Nephron (organoid): Measurements from ENCODE around the gene ZNF512.

Experiments
- H3K27ac Mint-ChIP-seq, 3 experiments: 2 replicates each; pipeline ENCODE4 v1.8.0; 2020; ENCODE audit warnings: mixed read lengths in 3 of 3, mild to moderate bottlenecking in 2 of 3, moderate library complexity in 1 of 3
- H3K27me3 Mint-ChIP-seq: 2 replicates; pipeline ENCODE4 v1.8.0; 2021; ENCODE audit warnings: low read depth, mild to moderate bottlenecking, moderate library complexity, mixed read lengths
- H3K36me3 Mint-ChIP-seq: 2 replicates; pipeline ENCODE4 v1.8.0; 2020; ENCODE audit warnings: low read depth, mixed read lengths
- H3K4me1 Mint-ChIP-seq: 2 replicates; pipeline ENCODE4 v1.8.0; 2020; ENCODE audit warnings: mixed read lengths
- H3K4me3 Mint-ChIP-seq, 3 experiments: 2 replicates each; pipeline ENCODE4 v1.8.0; 2020; ENCODE audit warnings: mild to moderate bottlenecking in 3 of 3, mixed read lengths in 3 of 3, moderate library complexity in 2 of 3
- H3K9me3 Mint-ChIP-seq: 2 replicates; pipeline ENCODE4 v1.8.0; 2020; ENCODE audit warnings: mixed read lengths
- TF ChIP-seq, protein P1 (sequence below), 3 experiments: fragments of 200-600 bp; sonication (generic); IDR thresholded peaks; one replicate each; pipeline ENCODE4 v1.5.0; 2021; ENCODE audit warnings: antibody characterized with exemption in 3 of 3; ENCODE audit not compliant: unreplicated experiment in 3 of 3

The ZNF512 gene

DNA sequence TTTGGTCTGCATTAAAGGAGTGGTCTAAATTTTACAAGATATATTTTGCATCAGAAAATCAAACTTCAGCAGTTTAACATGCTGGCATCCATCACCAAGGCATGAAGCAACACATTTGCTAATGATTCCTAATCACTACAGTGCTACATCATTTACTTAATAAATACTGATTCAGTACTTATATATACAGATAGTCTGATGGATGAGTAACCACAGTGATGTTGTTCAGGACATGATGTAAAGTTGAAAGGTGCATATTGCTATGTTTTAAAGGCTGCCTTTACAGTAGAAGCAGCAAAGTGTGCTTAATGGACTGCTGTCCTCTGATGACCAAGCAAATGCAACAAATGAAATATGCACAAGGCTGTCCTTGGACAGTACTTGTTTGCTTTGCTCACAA lies 69.5 kb downstream of the ZNF512 start:
- Mint-ChIP-seq H3K27me3 (no peaks in the 10 kb centered on the region), H3K4me1 (no peaks in the 10 kb centered on the region), H3K4me3 (no peak overlapping the region), H3K36me3 (peaks cover 72% of the 10 kb centered on the region), H3K9me3 (no peaks in the 10 kb centered on the region), H3K27ac (no peak overlapping the region)
- TF ChIP-seq, protein P1, sequence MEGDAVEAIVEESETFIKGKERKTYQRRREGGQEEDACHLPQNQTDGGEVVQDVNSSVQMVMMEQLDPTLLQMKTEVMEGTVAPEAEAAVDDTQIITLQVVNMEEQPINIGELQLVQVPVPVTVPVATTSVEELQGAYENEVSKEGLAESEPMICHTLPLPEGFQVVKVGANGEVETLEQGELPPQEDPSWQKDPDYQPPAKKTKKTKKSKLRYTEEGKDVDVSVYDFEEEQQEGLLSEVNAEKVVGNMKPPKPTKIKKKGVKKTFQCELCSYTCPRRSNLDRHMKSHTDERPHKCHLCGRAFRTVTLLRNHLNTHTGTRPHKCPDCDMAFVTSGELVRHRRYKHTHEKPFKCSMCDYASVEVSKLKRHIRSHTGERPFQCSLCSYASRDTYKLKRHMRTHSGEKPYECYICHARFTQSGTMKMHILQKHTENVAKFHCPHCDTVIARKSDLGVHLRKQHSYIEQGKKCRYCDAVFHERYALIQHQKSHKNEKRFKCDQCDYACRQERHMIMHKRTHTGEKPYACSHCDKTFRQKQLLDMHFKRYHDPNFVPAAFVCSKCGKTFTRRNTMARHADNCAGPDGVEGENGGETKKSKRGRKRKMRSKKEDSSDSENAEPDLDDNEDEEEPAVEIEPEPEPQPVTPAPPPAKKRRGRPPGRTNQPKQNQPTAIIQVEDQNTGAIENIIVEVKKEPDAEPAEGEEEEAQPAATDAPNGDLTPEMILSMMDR (IDR thresholded peaks at IDR 0.05; ENCODE audit: unreplicated experiment in 3 of 3): no peak

DNA sequence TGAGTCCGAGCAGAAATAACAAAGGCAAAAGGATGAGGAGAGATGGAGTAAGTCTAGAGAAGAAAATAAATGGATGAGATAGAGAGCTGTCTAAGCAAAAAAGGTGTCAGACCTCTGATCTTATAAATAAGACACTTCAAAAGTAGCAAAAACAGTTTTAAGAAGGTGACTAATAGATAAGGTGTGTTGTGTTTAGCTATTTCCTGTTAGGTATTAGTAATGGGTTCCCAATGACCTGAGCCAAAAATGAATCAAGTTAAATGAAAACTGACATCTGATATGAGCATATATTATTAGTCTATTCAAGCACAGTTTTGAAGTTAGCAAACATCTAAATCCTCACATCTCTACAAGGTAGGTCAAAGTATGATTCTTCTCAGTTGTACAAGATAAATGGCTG lies 69.9 kb downstream of the ZNF512 start:
- Mint-ChIP-seq H3K9me3 (no peaks in the 10 kb centered on the region), H3K27me3 (no peaks in the 10 kb centered on the region), H3K4me3 (no peak overlapping the region), H3K36me3 (peaks cover 72% of the 10 kb centered on the region), H3K27ac (no peak overlapping the region), H3K4me1 (no peaks in the 10 kb centered on the region)
- TF ChIP-seq, protein P1 (IDR thresholded peaks at IDR 0.05; ENCODE audit: unreplicated experiment in 3 of 3): no peak

DNA sequence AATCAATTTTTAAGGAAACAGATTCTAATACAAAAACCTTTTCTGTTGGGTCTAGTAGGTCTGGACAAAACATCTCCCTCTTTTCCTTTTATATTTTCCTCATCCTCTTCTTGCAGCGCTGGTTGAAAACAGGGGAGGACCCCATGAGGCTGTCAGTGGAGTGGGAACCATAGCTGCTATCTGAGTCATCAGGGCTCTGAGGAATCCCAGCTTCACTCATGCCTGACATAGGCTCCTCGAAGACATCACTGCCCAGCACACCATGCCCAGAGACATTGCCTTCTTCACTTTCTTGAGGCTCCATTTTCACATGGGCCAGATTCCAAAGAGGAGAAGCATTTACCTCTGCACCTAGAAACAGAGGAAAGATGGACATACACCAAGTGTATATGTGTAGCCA lies 70.6 kb downstream of the ZNF512 start:
- peaks cover 69% of the 10 kb centered on the region for H3K36me3 Mint-ChIP-seq
- no peak overlapping the region for H3K27ac Mint-ChIP-seq
- TF ChIP-seq, protein P1 (IDR thresholded peaks at IDR 0.05; ENCODE audit: unreplicated experiment in 3 of 3): no peak
- H3K9me3 Mint-ChIP-seq: no peaks in the 10 kb centered on the region
- H3K27me3 Mint-ChIP-seq: no peaks in the 10 kb centered on the region
- no peak overlapping the region for H3K4me3 Mint-ChIP-seq
- no peaks in the 10 kb centered on the region for H3K4me1 Mint-ChIP-seq

DNA sequence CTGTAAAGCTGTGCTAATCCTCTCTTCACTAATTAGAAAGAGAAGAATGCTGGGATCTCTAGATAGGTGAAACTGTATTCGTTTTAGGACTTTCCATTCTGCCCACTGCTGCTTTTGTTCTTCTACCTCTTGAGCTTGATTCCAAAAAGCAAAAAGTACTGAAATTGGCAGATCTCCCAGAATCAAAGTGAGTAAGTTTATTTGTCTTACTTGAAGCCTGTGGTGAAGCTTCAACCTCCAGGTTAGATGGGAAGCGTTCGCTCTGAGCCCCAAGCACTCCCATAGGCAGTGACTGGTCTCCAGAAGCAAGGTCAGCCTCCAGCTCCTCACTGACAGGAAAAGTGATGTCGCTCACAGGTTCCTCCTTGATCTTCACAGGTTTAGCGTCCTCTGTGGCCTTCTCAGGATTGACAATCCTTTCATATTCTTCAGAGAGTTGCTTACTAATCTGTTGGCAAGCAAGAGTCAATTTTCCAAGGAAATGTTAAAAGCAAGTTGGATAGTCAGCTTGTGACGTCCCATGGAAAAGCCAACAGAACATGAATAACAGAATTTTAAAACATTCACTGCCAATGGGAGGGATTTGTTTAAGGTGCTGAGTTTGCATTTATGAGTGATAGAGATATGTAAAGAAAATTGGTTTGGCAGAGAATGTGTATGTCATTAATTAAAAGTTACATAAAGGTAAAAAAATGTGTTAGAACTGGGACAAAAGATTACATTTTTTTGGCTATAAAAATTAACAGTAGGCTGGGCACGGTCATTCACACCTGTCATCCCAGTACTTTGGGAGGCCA lies 72.5 kb downstream of the ZNF512 start:
- Mint-ChIP-seq H3K27ac (no peak overlapping the region), H3K4me3 (no peak overlapping the region), H3K4me1 (peaks cover 6% of the 10 kb centered on the region), H3K27me3 (no peaks in the 10 kb centered on the region), H3K9me3 (no peaks in the 10 kb centered on the region), H3K36me3 (peaks cover 66% of the 10 kb centered on the region)
- TF ChIP-seq, protein P1 (IDR thresholded peaks at IDR 0.05; ENCODE audit: unreplicated experiment in 3 of 3): no peak

DNA sequence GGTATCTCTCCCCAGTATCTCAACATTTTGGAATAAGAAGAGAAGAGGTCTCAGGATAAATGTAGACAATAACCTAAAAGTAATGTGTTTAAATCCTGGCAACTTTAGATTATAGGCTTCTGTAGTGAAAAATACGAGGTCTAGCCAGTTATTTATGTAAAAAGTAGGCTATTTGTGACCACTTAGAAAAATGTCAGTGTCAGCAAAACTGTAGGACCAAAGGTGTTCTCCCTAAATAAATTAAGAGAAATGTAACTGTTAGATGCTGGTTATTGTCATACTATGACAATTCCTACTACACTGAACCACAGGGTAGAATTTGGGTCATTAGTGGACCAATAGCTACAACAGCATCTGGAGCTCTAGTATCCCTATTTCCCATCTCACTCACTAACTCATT lies 78.5 kb downstream of the ZNF512 start:
- H3K9me3 Mint-ChIP-seq: no peaks in the 10 kb centered on the region
- H3K4me3 Mint-ChIP-seq: peak overlapping the region; percentile 98 to 100 (median 99)
- TF ChIP-seq, protein P1 (IDR thresholded peaks at IDR 0.05; ENCODE audit: unreplicated experiment in 3 of 3): no peak
- H3K4me1 Mint-ChIP-seq: peaks cover 29% of the 10 kb centered on the region
- peaks cover 52% of the 10 kb centered on the region for H3K36me3 Mint-ChIP-seq
- H3K27ac Mint-ChIP-seq: no peak overlapping the region
- H3K27me3 Mint-ChIP-seq: no peaks in the 10 kb centered on the region
